ENCODE results near the gene USP32. TPM values are rescaled to one million over a fixed set of nuclear protein-coding genes. Genes with fewer than 3 reads are reported as not detected.
A peak's percentile ranks its signal among the peaks of the same experiment; 100 is the strongest.

USP32 gene
- total RNA-seq, 1 experiment from 2014 or later: 73.5 TPM

DNA sequence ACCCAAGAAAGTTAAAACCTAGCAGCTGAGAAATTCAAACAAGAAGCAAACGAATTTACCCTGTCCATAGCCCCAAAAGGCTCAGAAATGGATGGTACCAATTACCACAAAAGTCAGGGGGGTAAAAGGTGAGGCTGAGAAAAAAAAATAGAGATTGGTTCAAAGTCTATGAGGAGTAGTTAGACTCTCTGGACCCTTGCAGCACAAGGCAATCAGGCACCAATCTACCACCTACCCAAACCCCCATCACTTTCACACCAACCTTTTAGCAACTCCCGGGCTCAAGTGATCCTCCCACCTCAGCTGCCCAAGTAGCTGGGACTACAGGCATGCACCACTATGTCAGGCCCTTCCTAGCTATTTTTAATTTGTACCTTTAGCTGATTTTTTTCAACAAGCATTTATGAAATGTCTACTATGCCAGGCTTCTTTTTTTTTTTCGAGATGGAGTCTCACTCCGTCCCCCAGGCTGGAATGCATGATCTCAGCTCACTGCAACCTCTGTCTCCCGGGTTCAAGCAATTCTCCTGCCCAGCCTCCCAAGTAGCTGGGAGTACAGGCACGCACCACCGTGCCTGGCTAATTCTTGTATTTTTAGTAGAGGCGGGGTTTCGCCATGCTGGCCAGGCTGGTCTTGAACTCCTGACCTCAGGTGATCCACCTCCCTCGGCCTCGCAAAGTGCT lies 40.8 kb downstream of the USP32 start:
- no peak overlapping the region for H2BK15ac ChIP-seq (ENCODE audit: low read depth, low read length)
- no peak for DNase-seq
- H3K27ac Mint-ChIP-seq: peak overlapping the region in 2 of 3 experiments; percentile 53 to 76; a peak in 4 of 7 replicates
- H3K4me1 Mint-ChIP-seq: peaks cover 9 to 11% of the 10 kb centered on the region in 2 experiments; a peak in 3 of 4 replicates
- no peaks in the 10 kb centered on the region for H3K4me1 ChIP-seq (ENCODE audit: insufficient read depth, low read length)
- H3K23me2 ChIP-seq (ENCODE audit: insufficient read length, low read depth, low read length, poor library complexity, severe bottlenecking): no peaks in the 10 kb centered on the region
- no peak overlapping the region for H2AK5ac ChIP-seq (ENCODE audit: insufficient read length, low read length)
- no peak overlapping the region for H4K91ac ChIP-seq (ENCODE audit: insufficient read length, low read depth, low read length)
- peaks cover 13% of the 10 kb centered on the region for H3K79me2 ChIP-seq (ENCODE audit: insufficient read depth, low read length)
- H3K9me3 ChIP-seq (ENCODE audit: control insufficient read depth, low read depth, low read length): no peaks in the 10 kb centered on the region
- H2BK5ac ChIP-seq (ENCODE audit: insufficient read length, low read length): no peak overlapping the region
- H2AFZ ChIP-seq (ENCODE audit: low read length): no peak overlapping the region
- H4K8ac ChIP-seq (replicated peaks; ENCODE audit: insufficient read length, low read depth, low read length): no peak overlapping the region
- H3K4ac ChIP-seq (ENCODE audit: low read depth, low read length): no peak overlapping the region
- no peak overlapping the region for H4K5ac ChIP-seq (ENCODE audit: insufficient read length, low read depth, low read length)
- peaks cover 0 to 6% (median 0%) of the 10 kb centered on the region in 3 experiments; a peak in 1 of 7 replicates for H3K36me3 Mint-ChIP-seq (ENCODE audit: insufficient read depth in 1 of 3, low read depth in 3 of 3)
- H3K56ac ChIP-seq (ENCODE audit: insufficient read length, low read depth, low read length): no peak overlapping the region
- no peaks in the 10 kb centered on the region for H3K27me3 ChIP-seq (ENCODE audit: insufficient read depth, low read length)
- H3K4me2 ChIP-seq (ENCODE audit: insufficient read depth, insufficient read length, low read length): no peak overlapping the region
- no peaks in the 10 kb centered on the region for H4K20me1 ChIP-seq (ENCODE audit: control insufficient read depth, insufficient read depth, insufficient read length)
- H2BK12ac ChIP-seq (ENCODE audit: insufficient read length, low read depth, low read length): no peak overlapping the region
- H2BK20ac ChIP-seq (ENCODE audit: low read depth, low read length, poor library complexity, severe bottlenecking): no peak overlapping the region
- H3K79me1 ChIP-seq (ENCODE audit: insufficient read depth, low read depth, low read length, poor library complexity, severe bottlenecking): peaks cover 7% of the 10 kb centered on the region
- H3K14ac ChIP-seq (ENCODE audit: insufficient read depth, low read length): no peak overlapping the region
- no peak overlapping the region for H3T11ph ChIP-seq (ENCODE audit: low read length)
- no peak overlapping the region for H3K18ac ChIP-seq (ENCODE audit: insufficient read length, low read depth, low read length)
- no peak overlapping the region for H3K23ac ChIP-seq (ENCODE audit: insufficient read length, low read depth, low read length)
- no peak overlapping the region for H3K4me3 Mint-ChIP-seq
- H3K27me3 Mint-ChIP-seq (ENCODE audit: low read depth): no peaks in the 10 kb centered on the region
- WGBS (ENCODE audit: extremely low coverage, insufficient read length, low lambda C conversion rate): no CpG with 5 or more reads among the region's 11 CpGs
- H3K27ac ChIP-seq (ENCODE audit: insufficient read length, low read depth, low read length): no peak overlapping the region
- H3K9me3 Mint-ChIP-seq: no peaks in the 10 kb centered on the region
- no peak overlapping the region for H2BK120ac ChIP-seq (ENCODE audit: low read depth, low read length, poor library complexity, severe bottlenecking)
- no peak overlapping the region for H3K9ac ChIP-seq (ENCODE audit: extremely low read depth, insufficient read length, low read length)
- TF ChIP-seq, protein P1, sequence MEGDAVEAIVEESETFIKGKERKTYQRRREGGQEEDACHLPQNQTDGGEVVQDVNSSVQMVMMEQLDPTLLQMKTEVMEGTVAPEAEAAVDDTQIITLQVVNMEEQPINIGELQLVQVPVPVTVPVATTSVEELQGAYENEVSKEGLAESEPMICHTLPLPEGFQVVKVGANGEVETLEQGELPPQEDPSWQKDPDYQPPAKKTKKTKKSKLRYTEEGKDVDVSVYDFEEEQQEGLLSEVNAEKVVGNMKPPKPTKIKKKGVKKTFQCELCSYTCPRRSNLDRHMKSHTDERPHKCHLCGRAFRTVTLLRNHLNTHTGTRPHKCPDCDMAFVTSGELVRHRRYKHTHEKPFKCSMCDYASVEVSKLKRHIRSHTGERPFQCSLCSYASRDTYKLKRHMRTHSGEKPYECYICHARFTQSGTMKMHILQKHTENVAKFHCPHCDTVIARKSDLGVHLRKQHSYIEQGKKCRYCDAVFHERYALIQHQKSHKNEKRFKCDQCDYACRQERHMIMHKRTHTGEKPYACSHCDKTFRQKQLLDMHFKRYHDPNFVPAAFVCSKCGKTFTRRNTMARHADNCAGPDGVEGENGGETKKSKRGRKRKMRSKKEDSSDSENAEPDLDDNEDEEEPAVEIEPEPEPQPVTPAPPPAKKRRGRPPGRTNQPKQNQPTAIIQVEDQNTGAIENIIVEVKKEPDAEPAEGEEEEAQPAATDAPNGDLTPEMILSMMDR (conservative IDR thresholded peaks at IDR 0.05): no peak
